Activated B cell treated with CpG ODN at 0.5 μM for 24 hours (primary cell): ENCODE data around the gene MAP3K2. TPM values are rescaled to one million over a fixed set of nuclear protein-coding genes. Genes with fewer than 3 reads are reported as not detected.

ENCODE experiments used
- ATAC-seq: fragments of 200-7000 bp; cut with Tn5 transposase; one replicate; pipeline ENCODE4 v1.10.0; 2021; ENCODE audit warnings: low read depth, mild to moderate bottlenecking, moderate library complexity
- CTCF ChIA-PET: fragments of 350-600 bp; sonication (Branson Sonifier 250); formaldehyde crosslinking; loops from one replicate; lab custom pipeline; 2021; ENCODE audit warnings: antibody characterized with exemption; lab: Charles Lee
- POLR2A ChIA-PET: fragments of 350-600 bp; sonication (Branson Sonifier 250); formaldehyde crosslinking; loops from one replicate; lab custom pipeline; 2021; ENCODE audit warnings: antibody characterized with exemption; lab: Charles Lee
- DNase-seq: peaks from one replicate; pipeline ENCODE4 v3.0.0; 2022
- H3K27ac Mint-ChIP-seq: one replicate; pipeline ENCODE4 v1.8.0; 2020; ENCODE audit warnings: mixed read lengths
- H3K27me3 Mint-ChIP-seq: one replicate; pipeline ENCODE4 v1.8.0; 2021; ENCODE audit warnings: mixed read lengths
- H3K36me3 Mint-ChIP-seq: one replicate; pipeline ENCODE4 v1.8.0; 2021; ENCODE audit warnings: low read depth, mixed read lengths
- H3K4me1 Mint-ChIP-seq: one replicate; pipeline ENCODE4 v1.8.0; 2021; ENCODE audit warnings: mixed read lengths
- H3K4me3 Mint-ChIP-seq: one replicate; pipeline ENCODE4 v1.8.0; 2020; ENCODE audit warnings: mild to moderate bottlenecking, mixed read lengths
- H3K9me3 Mint-ChIP-seq: one replicate; pipeline ENCODE4 v1.8.0; 2020; ENCODE audit warnings: mixed read lengths
- intact Hi-C: fragments of 100-400 bp; cut with micrococcal nuclease; formaldehyde crosslinking; loops from one replicate; pipeline ENCODE4 v1.15.1; 2024
- total RNA-seq: library from RNA; stranded (reverse); gene quantifications from 2 replicates; pipeline ENCODE4 v1.2.3, GENCODE V29; 2022
- TF ChIP-seq, protein P1 (sequence below): fragments of 200-600 bp; IDR thresholded peaks from one replicate; pipeline ENCODE4 v1.8.0; 2022; ENCODE audit warnings: antibody characterized with exemption, mild to moderate bottlenecking

MAP3K2 gene
- total RNA-seq, 1 donor from 2014 or later = 77.7 TPM

DNA sequence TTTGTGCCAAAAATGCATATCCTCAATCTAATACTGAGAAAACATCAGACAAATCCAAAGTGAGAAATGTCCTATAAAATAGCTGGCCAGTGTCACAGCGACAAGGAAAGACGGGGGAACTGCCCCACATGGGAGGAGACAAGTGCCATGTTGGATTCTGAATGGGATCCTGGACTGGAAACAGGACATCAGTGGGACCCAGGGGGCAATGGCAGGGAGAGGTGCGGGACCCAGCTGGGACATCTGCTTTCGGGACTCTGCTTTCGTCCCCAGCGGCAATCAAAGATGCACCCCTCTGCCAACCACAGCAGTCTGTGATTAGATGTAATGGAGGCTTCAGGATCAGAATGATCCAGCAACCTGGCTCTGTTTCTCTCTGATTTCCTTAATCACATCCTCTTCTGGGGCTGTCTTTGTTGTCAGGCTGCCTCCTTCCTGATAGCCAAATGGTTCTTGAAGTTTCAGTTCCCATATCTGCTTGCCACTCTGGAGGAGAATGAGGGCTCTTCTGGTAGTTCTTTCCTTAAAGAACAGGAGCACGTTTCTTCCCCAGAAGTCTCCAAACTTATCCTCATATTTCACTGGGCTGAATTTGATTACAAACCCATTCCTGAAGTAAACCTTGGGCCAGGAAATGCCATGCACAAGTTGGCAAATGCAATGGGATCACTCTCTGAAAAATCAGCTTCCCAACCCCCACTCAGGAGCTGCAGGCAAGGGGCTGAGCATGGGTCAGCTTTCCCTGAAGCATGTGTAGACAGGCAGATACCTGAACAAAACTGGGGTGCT lies 16.9 kb upstream of the MAP3K2 start:
- peaks cover 33% of the 10 kb centered on the region for H3K4me1 Mint-ChIP-seq
- no peak overlapping the region for H3K27ac Mint-ChIP-seq
- no peak for ATAC-seq
- H3K27me3 Mint-ChIP-seq = no peaks in the 10 kb centered on the region
- H3K4me3 Mint-ChIP-seq = no peak overlapping the region
- TF ChIP-seq, protein P1, sequence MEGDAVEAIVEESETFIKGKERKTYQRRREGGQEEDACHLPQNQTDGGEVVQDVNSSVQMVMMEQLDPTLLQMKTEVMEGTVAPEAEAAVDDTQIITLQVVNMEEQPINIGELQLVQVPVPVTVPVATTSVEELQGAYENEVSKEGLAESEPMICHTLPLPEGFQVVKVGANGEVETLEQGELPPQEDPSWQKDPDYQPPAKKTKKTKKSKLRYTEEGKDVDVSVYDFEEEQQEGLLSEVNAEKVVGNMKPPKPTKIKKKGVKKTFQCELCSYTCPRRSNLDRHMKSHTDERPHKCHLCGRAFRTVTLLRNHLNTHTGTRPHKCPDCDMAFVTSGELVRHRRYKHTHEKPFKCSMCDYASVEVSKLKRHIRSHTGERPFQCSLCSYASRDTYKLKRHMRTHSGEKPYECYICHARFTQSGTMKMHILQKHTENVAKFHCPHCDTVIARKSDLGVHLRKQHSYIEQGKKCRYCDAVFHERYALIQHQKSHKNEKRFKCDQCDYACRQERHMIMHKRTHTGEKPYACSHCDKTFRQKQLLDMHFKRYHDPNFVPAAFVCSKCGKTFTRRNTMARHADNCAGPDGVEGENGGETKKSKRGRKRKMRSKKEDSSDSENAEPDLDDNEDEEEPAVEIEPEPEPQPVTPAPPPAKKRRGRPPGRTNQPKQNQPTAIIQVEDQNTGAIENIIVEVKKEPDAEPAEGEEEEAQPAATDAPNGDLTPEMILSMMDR = no peak
- no peaks in the 10 kb centered on the region for H3K36me3 Mint-ChIP-seq
- H3K9me3 Mint-ChIP-seq = no peaks in the 10 kb centered on the region
- intact Hi-C loops = no loop called here
- ChIA-PET POLR2A (interaction anchor here (0.8 kb wide), 1 partner anchor 16 kb away, joined by 3 read pairs; no protein-coding TSS in a partner anchor), CTCF (no interaction called here)
- no peak for DNase-seq

DNA sequence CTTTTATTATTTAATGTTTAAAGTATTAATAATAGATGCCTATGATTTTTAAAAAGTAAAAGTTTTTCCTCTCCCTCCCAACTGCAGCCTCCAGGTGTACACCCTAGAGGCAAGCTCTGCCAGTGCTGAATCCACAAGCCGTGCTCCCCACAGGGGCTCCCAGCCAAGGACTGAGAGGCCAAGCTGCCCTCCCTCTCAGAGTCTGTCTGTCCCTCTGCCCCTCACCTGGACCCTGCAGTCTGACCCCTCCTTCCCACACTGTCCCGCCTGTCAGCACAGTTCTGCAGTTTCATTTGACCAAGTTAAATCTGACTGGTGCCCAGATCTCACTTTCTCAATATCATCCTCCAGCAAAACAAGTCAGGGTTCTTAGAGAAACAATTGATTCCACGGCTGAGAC lies 15.7 kb upstream of the MAP3K2 start:
- intact Hi-C loops = no loop called here

DNA sequence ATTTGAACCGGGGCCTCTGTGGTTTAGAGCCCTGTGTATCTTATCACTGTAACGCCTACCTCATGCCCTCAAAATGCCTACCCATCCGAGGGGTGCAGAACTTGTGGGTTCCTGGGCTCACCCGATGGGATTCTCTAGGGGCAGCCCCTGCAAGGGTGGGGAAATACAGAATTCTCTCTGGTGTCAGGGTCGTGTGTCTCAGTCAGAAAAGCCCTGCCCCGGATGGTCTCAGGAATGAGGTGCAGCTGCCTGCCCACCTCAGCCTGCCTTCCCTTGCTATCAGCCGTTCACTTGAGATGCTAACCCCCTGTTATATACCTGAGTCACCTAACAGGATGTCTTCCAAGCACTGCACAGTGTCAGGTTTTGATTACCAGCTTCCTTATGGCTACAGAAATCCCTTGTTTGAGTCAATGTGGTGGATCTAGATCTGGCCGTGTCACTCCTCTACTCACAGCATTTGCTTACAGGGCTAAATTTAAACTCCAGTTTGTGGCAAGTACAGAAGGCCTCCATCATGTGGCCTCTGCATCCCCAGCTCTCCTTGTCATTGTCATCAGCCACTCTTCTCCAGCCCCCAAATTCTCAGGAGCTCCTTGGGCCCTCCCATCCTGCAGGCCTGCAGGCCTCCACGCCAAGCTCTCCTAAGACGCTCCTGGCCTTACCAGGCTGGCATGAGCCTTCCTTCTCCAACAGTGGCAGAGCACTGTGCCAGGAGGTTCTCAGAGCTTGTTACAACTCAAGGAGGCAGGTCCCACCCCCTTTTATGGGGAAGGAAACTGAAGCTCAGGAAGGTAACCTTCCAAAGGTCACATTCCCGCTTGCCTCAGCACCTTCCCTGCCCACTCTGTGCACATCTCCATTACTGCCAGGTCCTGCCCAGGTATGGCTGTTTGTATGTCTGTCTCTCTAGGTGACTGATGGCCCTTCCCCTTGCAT lies 14.3 kb upstream of the MAP3K2 start:
- DNase-seq (no peak), ATAC-seq (no peak)
- H3K27me3 Mint-ChIP-seq = no peaks in the 10 kb centered on the region
- no peaks in the 10 kb centered on the region for H3K36me3 Mint-ChIP-seq
- CTCF ChIA-PET = no interaction called here
- intact Hi-C loops = no loop called here
- POLR2A ChIA-PET = interaction anchor here (0.9 kb wide), 1 partner anchor 15 kb away, joined by 4 read pairs; no protein-coding TSS in a partner anchor
- no peaks in the 10 kb centered on the region for H3K9me3 Mint-ChIP-seq
- H3K4me3 Mint-ChIP-seq = no peak overlapping the region
- TF ChIP-seq, protein P1 = no peak
- peaks cover 25% of the 10 kb centered on the region for H3K4me1 Mint-ChIP-seq
- no peak overlapping the region for H3K27ac Mint-ChIP-seq

More for the DNA sequence above, 15.7 kb upstream of the MAP3K2 start:
- peaks cover 30% of the 10 kb centered on the region for H3K4me1 Mint-ChIP-seq
- ChIA-PET CTCF (no interaction called here), POLR2A (no interaction called here)
- H3K27ac Mint-ChIP-seq = no peak overlapping the region
- H3K27me3 Mint-ChIP-seq = no peaks in the 10 kb centered on the region
- DNase-seq = no peak
- no peaks in the 10 kb centered on the region for H3K36me3 Mint-ChIP-seq
- H3K9me3 Mint-ChIP-seq = no peaks in the 10 kb centered on the region
- no peak for ATAC-seq
- no peak overlapping the region for H3K4me3 Mint-ChIP-seq
- TF ChIP-seq, protein P1 = no peak

DNA sequence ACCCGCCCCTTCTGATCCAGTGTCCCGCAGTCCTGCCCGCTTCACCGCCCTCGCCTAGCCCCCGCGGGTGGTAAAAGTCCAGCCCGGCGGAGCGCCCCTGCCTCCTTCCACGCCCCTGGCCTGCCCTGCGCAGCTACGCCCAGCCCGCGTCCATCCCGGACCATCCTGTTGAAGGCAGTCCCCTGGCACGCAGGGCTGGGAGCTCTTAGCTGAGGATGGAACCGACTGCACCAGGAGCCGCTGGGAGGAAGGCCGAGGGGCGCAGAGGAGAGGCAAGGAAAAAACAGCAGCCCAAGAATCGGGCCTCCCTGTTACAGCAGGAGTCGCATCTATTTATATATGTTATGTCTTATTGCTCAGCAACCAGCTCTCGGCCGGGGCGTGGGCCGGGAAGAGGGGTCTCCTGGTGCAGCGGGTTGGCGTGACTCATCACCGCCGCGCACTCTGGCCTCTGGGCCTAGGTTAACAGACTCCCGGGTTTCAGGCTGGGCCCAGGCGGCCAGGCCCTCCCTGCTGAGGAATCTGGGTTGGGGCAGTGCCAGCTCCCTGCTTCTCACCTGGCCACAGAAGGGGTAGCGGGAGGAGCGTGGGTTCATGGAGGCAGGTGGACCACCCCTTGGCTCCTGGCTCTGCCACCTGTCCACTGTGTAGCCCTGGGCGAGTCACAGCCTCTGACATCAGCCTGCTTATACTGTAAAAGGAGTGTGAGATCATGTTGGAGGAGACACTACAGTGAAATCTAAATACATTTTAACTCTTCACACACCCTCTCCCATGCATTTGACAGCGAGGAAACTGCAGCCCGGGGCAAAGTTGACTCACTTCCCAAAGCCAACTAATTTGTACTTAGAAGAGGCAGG lies 13.4 kb upstream of the MAP3K2 start:
- Mint-ChIP-seq H3K36me3 (no peaks in the 10 kb centered on the region), H3K27me3 (no peaks in the 10 kb centered on the region), H3K9me3 (no peaks in the 10 kb centered on the region), H3K4me1 (peaks cover 25% of the 10 kb centered on the region), H3K27ac (no peak overlapping the region), H3K4me3 (no peak overlapping the region)
- TF ChIP-seq, protein P1 = no peak
- intact Hi-C loops = no loop called here
- CTCF ChIA-PET = no interaction called here
- POLR2A ChIA-PET = interaction anchor here (0.9 kb wide), 1 partner anchor 14 kb away, joined by 4 read pairs; no protein-coding TSS in a partner anchor
- DNase-seq = no peak
- ATAC-seq = no peak
